ENCODE results near the gene SERHL2. TPM values are rescaled to one million over a fixed set of nuclear protein-coding genes. Genes with fewer than 3 reads are reported as not detected.
A peak's percentile ranks its signal among the peaks of the same experiment; 100 is the strongest.

The SERHL2 gene
- total RNA-seq, 1 experiment from 2014 or later: 1.0 TPM

GRCh38 chr22:42601879-42602465, 48.2 kb downstream of the SERHL2 start:
- no peaks in the 10 kb centered on the region for H3K9me3 ChIP-seq (ENCODE audit: control insufficient read depth, low read depth, low read length)
- no peak overlapping the region for H3T11ph ChIP-seq (ENCODE audit: low read length)
- no peak overlapping the region for H2BK5ac ChIP-seq (ENCODE audit: insufficient read length, low read length)
- H2BK20ac ChIP-seq (ENCODE audit: low read depth, low read length, poor library complexity, severe bottlenecking): no peak overlapping the region
- peaks cover 20% of the 10 kb centered on the region; the same call in 1 of the 2 replicates for H3K79me2 ChIP-seq (ENCODE audit: insufficient read depth, low read length)
- no peak overlapping the region for H4K8ac ChIP-seq (replicated peaks; ENCODE audit: insufficient read length, low read depth, low read length)
- Mint-ChIP-seq H3K36me3 (ENCODE audit: insufficient read depth in 1 of 3, low read depth in 3 of 3) (peaks cover 45 to 87% (median 79%) of the 10 kb centered on the region in 3 experiments), H3K27ac (peak overlapping the region in 1 of 3 experiments; percentile 52; a peak in 1 of 7 replicates), H3K9me3 (peaks cover 0 to 3% of the 10 kb centered on the region in 2 experiments; a peak in 1 of 5 replicates), H3K4me3 (no peak overlapping the region), H3K27me3 (ENCODE audit: low read depth) (no peaks in the 10 kb centered on the region), H3K4me1 (peaks cover 0 to 4% of the 10 kb centered on the region in 2 experiments; a peak in 1 of 4 replicates)
- H3K4ac ChIP-seq (ENCODE audit: low read depth, low read length): no peak overlapping the region
- H3K27ac ChIP-seq (ENCODE audit: insufficient read length, low read depth, low read length): no peak overlapping the region
- no peaks in the 10 kb centered on the region for H3K4me1 ChIP-seq (ENCODE audit: insufficient read depth, low read length)
- H3K27me3 ChIP-seq (ENCODE audit: insufficient read depth, low read length): no peaks in the 10 kb centered on the region
- no peak overlapping the region for H4K91ac ChIP-seq (ENCODE audit: insufficient read length, low read depth, low read length)
- no peak overlapping the region for H3K9ac ChIP-seq (ENCODE audit: extremely low read depth, insufficient read length, low read length)
- H3K23me2 ChIP-seq (ENCODE audit: insufficient read length, low read depth, low read length, poor library complexity, severe bottlenecking): no peaks in the 10 kb centered on the region
- H4K5ac ChIP-seq (ENCODE audit: insufficient read length, low read depth, low read length): no peak overlapping the region
- no peak overlapping the region for H2BK15ac ChIP-seq (ENCODE audit: low read depth, low read length)
- no peaks in the 10 kb centered on the region for H4K20me1 ChIP-seq (ENCODE audit: control insufficient read depth, insufficient read depth, insufficient read length)
- no peak overlapping the region for H2BK12ac ChIP-seq (ENCODE audit: insufficient read length, low read depth, low read length)
- no peak overlapping the region for H3K4me2 ChIP-seq (ENCODE audit: insufficient read depth, insufficient read length, low read length)
- no peak overlapping the region for H2BK120ac ChIP-seq (ENCODE audit: low read depth, low read length, poor library complexity, severe bottlenecking)
- H3K56ac ChIP-seq (ENCODE audit: insufficient read length, low read depth, low read length): no peak overlapping the region
- peaks cover 18% of the 10 kb centered on the region for H3K79me1 ChIP-seq (ENCODE audit: insufficient read depth, low read depth, low read length, poor library complexity, severe bottlenecking)
- H3K14ac ChIP-seq (ENCODE audit: insufficient read depth, low read length): no peak overlapping the region
- no peak overlapping the region for H2AK5ac ChIP-seq (ENCODE audit: insufficient read length, low read length)
- no peak for DNase-seq
- no CpG with 5 or more reads among the region's 6 CpGs for WGBS (ENCODE audit: extremely low coverage, insufficient read length, low lambda C conversion rate)
- no peak overlapping the region for H2AFZ ChIP-seq (ENCODE audit: low read length)
- TF ChIP-seq CTCF (conservative IDR thresholded peaks at IDR 0.05): no peak
- H3K23ac ChIP-seq (ENCODE audit: insufficient read length, low read depth, low read length): no peak overlapping the region
- H3K18ac ChIP-seq (ENCODE audit: insufficient read length, low read depth, low read length): no peak overlapping the region
